Adrenal gland (tissue), 12 donors: ENCODE results near the gene SLC3A2. TPM values are rescaled to one million over a fixed set of nuclear protein-coding genes. Genes with fewer than 3 reads are reported as not detected.

Source experiments
- DNase-seq, 7 donors: peaks; one replicate each; pipeline ENCODE4 v3.0.0-alpha.2; 2019 to 2020
- H3K27ac ChIP-seq, 5 donors: fragments of 200-600 bp; sonication (generic) in 4 of 5; 1 replicate in 3 of 5; 2 replicates in 2 of 5; pipeline versions ENCODE4 v1.5.1 to v1.8.0; 2016 to 2020; ENCODE audit warnings: mild to moderate bottlenecking in 1 of 5
- H3K27me3 ChIP-seq: fragments of 200-600 bp; 2 replicates; pipeline ENCODE4 v1.8.0; 2021
- H3K36me3 ChIP-seq, 2 donors: fragments of 200-600 bp; replicated peaks in 1 of 2; 1 replicate in 1 of 2; 2 replicates in 1 of 2; pipeline versions ENCODE4 v1.5.1 to v1.8.0; 2018 to 2022
- H3K4me1 ChIP-seq, 2 donors: fragments of 200-600 bp; replicated peaks in 1 of 2; 1 replicate in 1 of 2; 2 replicates in 1 of 2; pipeline versions ENCODE4 v1.5.1 to v1.8.0; 2018 to 2021
- H3K4me3 ChIP-seq, 4 donors: fragments of 200-600 bp; sonication (generic) in 3 of 4; one replicate each; pipeline ENCODE4 v1.5.1; 2016 to 2018
- H3K9me3 ChIP-seq, 3 donors: fragments of 200-600 bp; sonication (generic) in 1 of 3; replicated peaks in 1 of 3; 1 replicate in 2 of 3; 2 replicates in 1 of 3; pipeline versions ENCODE4 v1.5.1 to v1.8.0; 2016 to 2021
- POLR2A ChIP-seq, 2 donors: fragments of 450-650 bp; IDR thresholded peaks; one replicate each; pipeline ENCODE4 v1.6.1; 2017; ENCODE audit warnings: antibody characterized with exemption in 2 of 2, mild to moderate bottlenecking in 2 of 2, moderate library complexity in 1 of 2
- WGBS, 4 donors: extraction: QIAGEN DNeasy Blood & Tissue Kit in 2 of 4; methylation state at CpG; one replicate each; pipeline versions ENCODE4 v1.1.5 to v1.1.7; 2013 to 2017; 5-methylcytosine and 5-hydroxymethylcytosine counted together
- intact Hi-C, 2 donors: fragments of 100-400 bp; cut with DNase I; formaldehyde crosslinking; loops; one replicate each; pipeline versions ENCODE4 v1.14.1 to v1.15.0; 2022 to 2023
- polyA plus RNA-seq, 3 donors: library from polyadenylated mRNA; stranded (reverse); fragments of 200-250 nt in 2 of 3; fragments of 350-450 nt in 1 of 3; fragmentation: Illumina TruSeq in 1 of 3; extraction: RNeasy Lipid Tissue Mini Kit (QIAGEN cat#74804) in 1 of 3; gene quantifications; one replicate each; pipeline ENCODE4 v1.2.3, GENCODE V29; 2013 to 2014
- total RNA-seq, 9 donors: library from RNA; depleted of rRNA in 4 of 9; stranded (reverse); fragments of >200 nt in 4 of 9; fragments of 120-200 nt in 1 of 9; fragmentation: NEBNext Ultra II Directional in 1 of 9; extraction: Animal tissue kit (Norgen Biotek cat#: 25700) in 1 of 9; gene quantifications; one replicate each; pipeline versions ENCODE4 v1.1.0 to v1.2.4, GENCODE V29; 2013 to 2023
- TF ChIP-seq, protein P1 (sequence below), 6 experiments: fragments of 450-650 bp in 4 of 6; fragments of 200-600 bp in 2 of 6; sonication (generic) in 1 of 6; IDR thresholded peaks; 1 replicate in 5 of 6; 2 replicates in 1 of 6; pipeline versions ENCODE4 v1.5.1 to v1.8.0; 2016 to 2021; ENCODE audit warnings: antibody characterized with exemption in 6 of 6, mild to moderate bottlenecking in 2 of 6, moderate library complexity in 1 of 6
- donor health status: healthy with polysubstance abuse.
- donor health status: Bipolar disorder and iron deficiency.
- donor health status: DM: yes; HTN: yes; CAD: no.
- donor health status: DM: no; HTN: no; CAD: no.
- donor health status: DM: no; HTN: no; CAD: no.
- donor health status: DM: yes; HTN: yes; CAD: no.

Gene SLC3A2
- total and polyA plus RNA-seq, 12 donors, result 103 to 398 (median 164) TPM

DNA sequence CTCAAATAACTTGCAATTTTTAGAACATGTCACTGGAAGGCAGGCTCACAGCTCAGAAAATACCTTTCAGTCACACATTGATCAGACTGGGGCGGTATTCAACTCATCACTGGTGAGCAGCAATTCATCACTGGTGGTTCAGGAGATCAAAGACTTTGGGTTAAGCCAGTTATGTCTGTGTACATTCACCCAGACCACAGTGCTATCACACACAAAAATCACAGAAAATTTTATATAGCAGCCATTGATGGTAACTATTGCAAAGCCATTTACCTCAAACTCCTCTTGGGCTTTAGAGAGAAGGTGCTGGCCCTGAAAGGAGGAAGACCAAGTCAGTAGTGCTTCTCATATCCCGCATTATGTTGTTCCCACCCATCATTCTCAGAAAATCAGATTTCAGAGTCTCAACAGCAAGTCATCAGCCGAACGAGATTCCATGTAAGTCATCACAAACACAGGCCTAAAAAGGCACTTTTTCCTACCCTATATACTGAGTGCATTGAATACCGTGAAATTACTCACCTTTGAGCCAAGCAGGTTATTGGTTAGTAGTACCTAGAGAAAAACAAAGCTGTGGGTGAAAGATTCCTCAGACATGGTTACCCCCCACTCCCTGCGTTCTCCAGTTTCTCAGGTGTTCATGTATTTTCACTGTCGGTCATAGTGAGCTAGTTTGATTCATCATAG, 27.3 kb upstream of the SLC3A2 start:
- Histone ChIP-seq H3K9me3 (no peaks in the 10 kb centered on the region), H3K27ac (no peak overlapping the region), H3K27me3 (no peaks in the 10 kb centered on the region), H3K4me1 (peaks cover 12 to 21% of the 10 kb centered on the region in 2 donors), H3K4me3 (peak overlapping the region in 1 of 4 donors; percentile 71), H3K36me3 (peaks cover 0 to 32% of the 10 kb centered on the region in 2 donors)
- intact Hi-C loops, result no loop called here
- no peak for DNase-seq
- TF ChIP-seq POLR2A (IDR thresholded peaks at IDR 0.05), result no peak
- TF ChIP-seq, protein P1, sequence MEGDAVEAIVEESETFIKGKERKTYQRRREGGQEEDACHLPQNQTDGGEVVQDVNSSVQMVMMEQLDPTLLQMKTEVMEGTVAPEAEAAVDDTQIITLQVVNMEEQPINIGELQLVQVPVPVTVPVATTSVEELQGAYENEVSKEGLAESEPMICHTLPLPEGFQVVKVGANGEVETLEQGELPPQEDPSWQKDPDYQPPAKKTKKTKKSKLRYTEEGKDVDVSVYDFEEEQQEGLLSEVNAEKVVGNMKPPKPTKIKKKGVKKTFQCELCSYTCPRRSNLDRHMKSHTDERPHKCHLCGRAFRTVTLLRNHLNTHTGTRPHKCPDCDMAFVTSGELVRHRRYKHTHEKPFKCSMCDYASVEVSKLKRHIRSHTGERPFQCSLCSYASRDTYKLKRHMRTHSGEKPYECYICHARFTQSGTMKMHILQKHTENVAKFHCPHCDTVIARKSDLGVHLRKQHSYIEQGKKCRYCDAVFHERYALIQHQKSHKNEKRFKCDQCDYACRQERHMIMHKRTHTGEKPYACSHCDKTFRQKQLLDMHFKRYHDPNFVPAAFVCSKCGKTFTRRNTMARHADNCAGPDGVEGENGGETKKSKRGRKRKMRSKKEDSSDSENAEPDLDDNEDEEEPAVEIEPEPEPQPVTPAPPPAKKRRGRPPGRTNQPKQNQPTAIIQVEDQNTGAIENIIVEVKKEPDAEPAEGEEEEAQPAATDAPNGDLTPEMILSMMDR (IDR thresholded peaks at IDR 0.05), result no peak
- 65 to 74% (median 72%) methylated on average over 7 of the region's 7 CpGs for WGBS, 4 donors

DNA sequence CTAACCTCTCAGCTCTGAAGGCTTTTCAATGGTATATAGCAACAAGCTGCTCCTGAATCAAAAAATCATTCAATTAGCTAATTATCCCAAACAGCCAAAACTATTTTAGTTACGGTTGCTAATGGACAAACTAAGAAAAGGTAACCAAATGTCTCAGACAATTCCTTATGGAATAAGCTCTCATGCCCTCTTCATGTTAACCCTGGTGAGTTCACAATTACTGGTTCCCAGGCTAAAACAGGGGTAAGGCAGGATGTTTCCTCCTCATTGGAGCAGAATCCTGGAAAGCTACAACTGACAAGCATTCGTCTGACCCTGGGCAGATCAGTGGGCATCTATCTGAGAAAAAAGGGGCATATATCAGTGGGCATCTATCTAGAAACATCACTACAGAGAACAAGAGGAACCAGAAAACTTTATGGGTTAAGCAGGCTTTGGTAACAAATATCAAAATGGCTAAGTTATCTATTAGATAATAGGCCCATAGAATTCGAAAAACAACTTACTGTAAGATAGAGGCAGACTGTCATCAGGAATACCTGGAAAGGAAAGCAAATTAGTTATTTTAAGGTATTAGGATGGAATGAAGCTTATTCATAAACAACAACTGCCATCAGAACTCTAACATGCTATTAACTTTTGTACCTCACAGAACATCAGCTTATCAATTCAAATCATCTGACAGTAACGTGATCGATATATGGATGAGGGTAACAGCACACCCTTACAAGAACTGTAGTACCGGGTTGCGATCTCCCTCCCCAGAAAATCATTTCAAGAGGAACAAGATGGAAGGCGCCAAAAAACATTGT, 26.5 kb upstream of the SLC3A2 start:
- Histone ChIP-seq H3K9me3 (no peaks in the 10 kb centered on the region), H3K36me3 (peaks cover 0 to 32% of the 10 kb centered on the region in 2 donors), H3K4me3 (peak overlapping the region in 1 of 4 donors; percentile 71), H3K27ac (peak overlapping the region in 2 of 5 donors; percentile 62 to 75), H3K27me3 (no peaks in the 10 kb centered on the region), H3K4me1 (peaks cover 12 to 21% of the 10 kb centered on the region in 2 donors)
- TF ChIP-seq, protein P1 (IDR thresholded peaks at IDR 0.05), result no peak
- TF ChIP-seq POLR2A (IDR thresholded peaks at IDR 0.05), result no peak
- no peak for DNase-seq
- intact Hi-C loops, result no loop called here
- WGBS, 4 donors, result 20 to 24% (median 21%) methylated on average over 8 of the region's 8 CpGs

DNA sequence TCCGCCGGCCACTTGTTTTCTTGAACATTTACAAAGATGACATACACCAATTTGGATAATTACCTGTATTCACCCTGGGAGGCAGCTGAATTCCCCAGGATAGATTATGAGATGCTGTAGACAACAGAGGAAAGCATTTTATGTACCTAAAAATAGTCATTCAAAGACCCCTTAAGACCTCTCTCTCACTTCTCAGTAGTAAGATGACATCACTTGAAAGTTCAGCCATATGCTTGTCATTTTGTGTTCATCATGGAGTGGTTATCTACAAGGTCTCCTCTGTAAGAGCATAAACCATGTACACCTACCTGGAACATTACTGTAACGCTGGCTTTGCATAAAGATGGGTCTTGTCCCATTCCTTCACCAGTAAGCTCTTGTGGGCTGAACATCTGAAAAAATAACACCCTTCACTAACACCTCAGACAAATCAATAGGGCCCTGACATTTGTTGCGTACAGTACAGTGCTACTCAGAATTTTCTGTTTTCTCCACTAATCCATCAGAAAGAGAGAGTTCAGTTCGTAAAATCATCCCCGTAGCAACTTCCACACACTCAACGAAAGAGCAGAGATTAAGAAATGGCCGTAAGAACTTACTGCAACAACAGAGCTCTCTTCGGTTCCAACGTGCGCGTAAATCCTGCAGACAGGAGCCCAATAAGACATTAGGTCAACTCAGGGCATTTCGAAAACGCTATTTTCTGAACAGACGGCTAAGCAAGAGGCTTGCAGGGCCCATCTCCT, 25.7 kb upstream of the SLC3A2 start:
- WGBS, 4 donors, result 5 to 6% (median 5%) methylated on average over 14 to 15 of the region's 15 CpGs
- Histone ChIP-seq H3K4me3 (peak overlapping the region in 3 of 4 donors; percentile 23 to 71 (median 27)), H3K4me1 (peaks cover 12 to 21% of the 10 kb centered on the region in 2 donors), H3K27ac (peak overlapping the region in 4 of 5 donors; percentile 14 to 75 (median 57)), H3K27me3 (no peaks in the 10 kb centered on the region), H3K9me3 (no peaks in the 10 kb centered on the region), H3K36me3 (peaks cover 0 to 32% of the 10 kb centered on the region in 2 donors)
- TF ChIP-seq, protein P1 (IDR thresholded peaks at IDR 0.05), result no peak
- DNase-seq, result peak in 1 of 7 donors; percentile 61
- intact Hi-C loops, result no loop called here
